Dermis microvascular lymphatic vessel endothelial cell (primary cell): ENCODE measurements around the gene KLHL5. TPM values are rescaled to one million over a fixed set of nuclear protein-coding genes. Genes with fewer than 3 reads are reported as not detected.
"Not testable (repeated sequence)": the region's sequence is repeated elsewhere in the genome, so short reads cannot be mapped to it uniquely, and the experiment has no call there.

Experiments
- DNase-seq, 2 donors: peaks; one replicate each; pipeline versions ENCODE4 v3.0.0 to v3.0.0-alpha.2; 2010; ENCODE audit warnings: low read depth in 2 of 2
- total RNA-seq: library from RNA; depleted of rRNA; stranded (reverse); fragments of >200 nt; gene quantifications from 2 replicates; pipeline ENCODE4 v1.2.1, GENCODE V29; 2014

The KLHL5 gene
- total RNA-seq, 1 donor from 2014 or later: 99.0 TPM

DNA sequence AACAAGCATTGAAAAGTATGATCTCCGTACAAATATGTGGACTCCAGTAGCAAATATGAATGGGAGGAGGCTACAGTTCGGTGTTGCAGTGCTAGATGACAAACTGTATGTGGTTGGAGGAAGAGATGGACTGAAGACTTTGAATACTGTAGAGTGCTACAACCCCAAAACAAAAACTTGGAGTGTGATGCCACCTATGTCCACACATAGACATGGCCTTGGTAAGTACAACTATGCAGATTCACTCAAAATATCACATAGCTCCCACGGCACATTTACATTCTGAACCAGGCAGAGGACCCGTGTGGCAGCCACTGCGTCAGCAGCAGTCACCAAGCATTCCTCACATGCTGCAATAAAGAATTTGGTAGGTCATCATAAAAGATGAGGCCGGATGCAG lies 41.3 kb downstream of the KLHL5 start:
- no peak for DNase-seq

DNA sequence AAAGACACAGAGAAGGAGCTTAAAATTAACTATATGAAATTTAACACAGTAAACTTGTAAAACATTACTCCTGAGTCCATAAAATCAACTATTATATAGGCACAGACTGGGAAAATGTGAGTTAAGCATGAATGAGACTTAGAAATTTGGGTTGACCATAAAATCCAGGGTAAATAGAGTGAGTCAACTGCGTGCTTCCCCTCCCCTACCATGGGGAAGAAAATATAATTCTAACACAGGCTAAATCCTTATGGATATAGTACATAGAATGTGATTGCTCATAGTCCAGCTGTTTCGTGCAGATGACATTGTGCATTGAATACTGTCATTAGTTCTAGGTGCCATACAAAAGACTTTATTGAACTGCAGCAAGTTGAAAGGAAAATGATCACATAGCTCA lies 42.2 kb downstream of the KLHL5 start:
- DNase-seq: no peak

DNA sequence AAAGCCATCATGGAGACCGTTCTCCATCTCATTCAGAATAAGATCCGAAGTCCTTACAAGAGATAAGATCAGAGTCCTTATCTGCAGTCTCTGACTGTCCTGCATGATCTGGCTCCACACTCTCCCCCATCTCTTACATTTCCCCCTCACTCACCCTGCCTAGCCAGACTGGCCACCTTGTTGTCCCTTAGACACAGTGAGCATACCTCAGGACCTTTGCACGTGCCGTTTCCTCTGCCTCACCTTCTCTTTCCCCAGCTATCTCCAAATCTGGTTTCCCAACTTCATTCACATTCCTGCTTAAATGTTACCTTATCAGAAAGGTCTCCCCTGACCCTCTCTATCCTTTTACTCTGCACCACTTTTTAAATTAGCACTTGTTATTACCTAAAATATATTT lies 44.0 kb downstream of the KLHL5 start:
- no peak for DNase-seq

DNA sequence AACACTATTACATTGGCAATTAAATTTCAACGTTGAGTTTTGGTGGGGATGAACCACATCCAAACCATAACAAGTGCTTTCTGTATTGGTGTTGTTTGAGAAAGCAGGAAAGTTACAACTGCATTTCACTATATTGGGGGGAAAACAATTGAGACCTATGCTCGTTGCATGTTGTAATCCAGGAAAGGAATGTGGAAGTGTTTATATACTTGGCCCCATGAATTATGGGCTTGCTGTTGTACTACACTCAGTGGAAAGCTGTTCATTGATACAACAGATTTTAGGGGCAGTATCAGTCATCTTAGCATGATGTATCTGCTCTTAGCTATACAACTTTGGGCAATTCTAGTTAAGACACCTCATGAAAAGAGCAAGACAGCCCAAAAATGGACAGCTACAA lies 52.4 kb downstream of the KLHL5 start:
- DNase-seq: no peak

DNA sequence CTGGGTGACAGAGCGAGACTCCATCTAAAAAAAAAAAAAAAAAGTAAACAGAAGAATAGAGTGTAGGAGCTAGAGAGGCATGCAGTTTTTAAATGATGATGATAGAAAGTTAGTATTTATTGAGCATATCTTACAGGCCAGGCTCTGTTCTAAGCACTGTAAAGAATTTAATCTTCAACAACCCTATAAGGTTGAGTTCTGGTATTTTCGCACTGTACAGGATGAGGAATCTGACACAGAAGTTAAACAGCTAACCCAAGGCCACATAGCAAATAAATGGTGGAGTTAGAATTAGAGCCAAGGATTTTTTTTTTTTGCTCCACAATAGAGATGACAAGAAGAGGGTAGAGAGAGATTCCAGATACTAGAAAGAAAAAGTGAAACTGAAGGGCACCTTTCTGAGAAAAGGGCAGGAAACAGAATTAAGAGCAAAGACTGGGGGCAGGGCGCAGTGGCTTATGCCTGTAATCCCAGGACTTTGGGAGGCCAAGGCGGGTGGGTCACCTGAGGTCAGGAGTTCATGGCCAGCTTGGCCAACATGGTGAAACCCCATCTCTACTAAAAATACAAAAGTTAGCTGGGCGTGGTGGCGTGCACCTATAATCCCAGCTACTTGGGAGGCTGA lies 56.1 kb downstream of the KLHL5 start:
- no peak for DNase-seq

DNA sequence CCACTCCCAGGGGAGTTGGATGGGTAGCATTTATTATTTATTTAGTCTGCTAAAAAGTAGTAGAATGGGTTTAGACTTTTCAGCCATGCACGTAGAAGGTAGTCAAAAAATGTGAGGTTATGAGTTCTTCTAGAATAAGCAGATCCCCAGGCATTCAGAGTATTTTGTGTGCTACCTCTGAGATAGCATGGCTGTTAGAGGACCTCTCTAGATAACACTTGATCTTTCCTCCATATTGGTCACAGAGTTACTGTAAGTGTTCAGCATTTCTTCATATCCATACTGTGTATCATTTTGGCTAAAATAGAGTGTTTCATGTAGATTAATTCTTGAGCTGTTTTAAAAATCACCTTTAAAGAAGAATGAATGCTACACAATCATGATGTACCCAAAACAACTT lies 58.4 kb downstream of the KLHL5 start:
- no peak for DNase-seq

DNA sequence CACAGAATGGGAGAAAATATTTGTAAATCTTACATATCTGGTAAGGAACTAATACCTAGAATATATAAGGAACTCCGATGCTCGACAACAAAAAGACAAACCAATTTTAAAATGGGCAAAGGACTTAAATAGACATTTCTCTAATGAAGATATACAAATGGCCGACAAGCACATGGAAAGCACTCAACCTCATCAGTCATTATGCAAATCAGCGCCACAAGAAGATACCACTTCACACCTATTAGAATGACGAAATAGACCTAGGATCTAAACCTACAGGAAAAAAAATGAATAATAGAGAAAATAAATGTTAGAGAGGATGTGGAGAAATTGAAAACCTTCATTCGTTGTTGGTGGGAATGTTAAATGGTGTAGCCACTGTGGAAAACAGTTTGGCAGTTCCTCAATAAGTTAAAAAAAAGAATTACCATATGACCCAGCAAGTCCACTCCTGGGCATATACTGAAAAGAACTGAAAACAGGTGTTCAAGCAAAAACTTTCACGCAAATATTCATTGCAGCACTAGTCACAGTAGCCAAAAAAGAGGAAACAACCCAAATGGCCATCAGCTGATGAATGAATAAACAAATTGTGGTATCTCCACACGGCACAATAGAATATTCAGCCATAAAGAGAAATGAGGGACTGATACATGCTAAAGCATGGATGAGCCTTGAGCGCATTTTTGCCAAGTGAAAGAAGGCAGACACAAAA lies 63.0 kb downstream of the KLHL5 start:
- no peak for DNase-seq

DNA sequence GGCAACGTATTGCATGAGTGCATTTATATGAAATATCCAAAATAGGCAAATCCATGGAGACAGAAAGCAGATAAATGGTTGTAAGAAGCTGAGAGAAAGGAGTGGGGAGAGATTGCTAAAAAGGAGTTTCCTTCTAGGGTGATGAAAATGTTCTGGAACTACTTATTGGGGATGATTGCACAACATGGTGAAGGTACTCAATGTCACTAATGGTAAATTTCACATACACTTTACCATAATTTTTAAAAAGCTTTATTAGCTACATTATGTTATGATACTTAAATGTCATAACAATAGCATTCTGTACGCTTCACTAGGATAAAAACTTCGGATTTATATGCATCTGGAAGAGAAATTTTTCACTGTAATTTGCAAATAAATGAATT lies 63.6 kb downstream of the KLHL5 start:
- DNase-seq: no peak

DNA sequence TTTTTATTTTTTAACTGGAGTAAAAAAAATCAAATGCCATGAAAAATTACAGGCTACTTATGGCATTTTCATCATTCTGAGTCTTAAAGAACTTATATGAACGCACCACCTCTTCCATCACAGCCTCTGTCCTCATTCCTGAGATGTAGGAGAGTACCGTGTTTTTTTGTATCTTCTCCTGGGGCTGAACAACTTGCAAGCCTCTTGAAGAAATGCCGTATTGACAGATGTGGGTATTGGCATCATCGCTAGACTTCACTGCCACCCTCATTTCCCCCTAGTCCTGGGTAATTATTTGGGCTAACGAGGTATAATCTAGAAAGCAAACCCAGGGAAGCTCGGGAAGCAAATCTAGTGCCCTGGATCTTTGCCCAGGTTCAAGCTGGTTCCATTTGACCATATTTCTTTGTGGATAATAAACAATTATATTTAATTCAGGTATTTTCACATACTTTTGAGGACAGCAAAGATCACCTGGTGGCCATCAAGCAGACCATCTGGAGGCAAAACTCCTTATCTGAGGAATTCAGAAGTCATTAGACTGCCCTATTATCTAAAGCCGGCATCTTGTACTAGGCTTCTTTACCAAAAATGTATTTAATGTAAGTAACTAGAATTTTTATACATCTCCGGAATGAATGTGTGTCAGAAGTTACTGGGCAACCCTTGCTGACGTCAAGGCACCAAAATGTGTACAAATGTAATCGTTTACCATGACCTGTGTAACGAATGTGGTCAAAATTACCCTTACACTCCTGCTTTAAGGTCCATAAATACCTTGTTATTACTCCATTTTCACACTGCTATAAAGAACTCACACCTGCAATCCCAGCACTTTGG lies 64.4 kb downstream of the KLHL5 start:
- DNase-seq: no peak

DNA sequence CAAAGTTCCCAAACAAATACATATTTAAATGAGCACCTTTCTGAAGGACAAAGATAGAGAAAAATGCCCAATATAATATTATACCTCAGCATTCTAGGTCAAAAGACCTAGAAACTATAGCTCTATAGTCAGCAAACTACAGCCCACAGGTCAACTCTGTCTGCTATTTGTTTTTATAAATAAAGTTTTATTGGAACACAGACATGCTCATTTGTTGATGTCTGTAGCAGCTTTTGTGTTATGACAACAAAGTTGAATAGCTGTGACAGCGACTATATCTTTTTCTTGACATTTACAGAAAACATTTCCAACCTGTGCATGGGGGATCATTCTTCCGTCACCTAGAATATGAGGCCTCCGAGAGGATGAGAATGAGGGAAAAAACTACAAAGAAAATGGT lies 71.6 kb downstream of the KLHL5 start:
- DNase-seq: no peak

DNA sequence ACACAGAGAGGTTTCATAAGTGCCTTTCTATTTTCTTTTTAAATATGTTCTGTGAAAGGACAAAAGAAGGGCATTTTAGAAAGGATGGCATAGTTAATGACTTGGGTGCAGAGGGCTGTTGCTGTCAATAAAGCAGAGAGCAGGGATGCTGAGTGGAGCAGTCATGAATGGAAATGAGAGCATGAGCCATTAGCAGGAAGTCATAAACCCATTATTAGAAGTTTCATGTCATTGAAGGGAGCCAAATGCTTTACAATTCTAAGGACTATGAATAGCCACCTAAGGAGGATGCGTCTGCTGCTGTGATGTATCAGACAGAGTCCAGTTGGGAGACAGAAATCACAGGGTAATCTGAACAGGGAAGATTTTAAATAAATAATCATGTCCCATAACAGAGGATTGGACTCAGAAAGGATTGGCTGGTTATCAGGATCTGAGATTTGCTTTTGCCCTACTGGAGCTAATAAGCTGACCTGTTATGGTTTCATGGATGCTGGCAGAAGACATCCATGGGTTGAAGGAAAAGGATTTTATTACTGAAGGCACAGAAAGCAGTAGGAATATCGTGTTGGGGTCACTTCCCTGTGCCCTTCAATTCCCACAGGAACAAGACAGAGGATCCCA lies 72.8 kb downstream of the KLHL5 start:
- DNase-seq: peak in 1 of 2 donors; percentile 2

DNA sequence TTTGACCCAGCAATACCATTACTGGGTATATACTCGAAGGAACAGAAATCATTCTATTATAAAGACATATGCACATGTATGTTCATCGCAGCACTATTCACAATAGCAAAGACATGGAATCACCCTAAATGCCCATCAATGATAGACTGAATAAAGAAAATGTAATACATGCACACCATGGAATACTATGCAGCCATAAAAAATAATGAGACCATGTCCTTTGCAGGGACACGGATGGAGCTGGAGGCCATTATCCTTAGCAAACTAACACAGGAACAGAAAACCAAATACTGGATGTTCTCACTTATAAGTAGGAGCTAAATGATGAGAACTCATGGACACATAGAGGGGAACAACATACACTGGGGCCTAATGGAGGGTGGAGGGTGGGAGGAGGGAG lies 76.2 kb downstream of the KLHL5 start:
- DNase-seq: not testable (repeated sequence)

DNA sequence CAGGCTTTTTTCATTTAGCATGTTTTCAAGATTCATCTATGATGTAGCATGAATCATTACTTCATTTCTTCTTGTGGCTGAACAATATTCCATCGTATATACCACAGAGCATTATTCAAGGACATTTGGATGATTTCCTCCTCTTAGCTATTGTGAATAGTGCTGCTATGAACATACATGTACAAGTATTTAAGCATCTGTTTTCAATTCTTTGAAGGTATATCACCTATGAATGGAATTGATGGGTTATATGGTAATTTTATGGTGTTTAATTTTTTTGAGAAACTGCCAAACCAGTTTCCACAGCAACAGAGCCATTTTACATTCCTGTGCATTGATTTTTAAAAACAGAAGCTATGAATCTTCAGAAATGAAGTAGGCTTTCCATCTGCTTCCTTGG lies 84.2 kb downstream of the KLHL5 start:
- DNase-seq: no peak

DNA sequence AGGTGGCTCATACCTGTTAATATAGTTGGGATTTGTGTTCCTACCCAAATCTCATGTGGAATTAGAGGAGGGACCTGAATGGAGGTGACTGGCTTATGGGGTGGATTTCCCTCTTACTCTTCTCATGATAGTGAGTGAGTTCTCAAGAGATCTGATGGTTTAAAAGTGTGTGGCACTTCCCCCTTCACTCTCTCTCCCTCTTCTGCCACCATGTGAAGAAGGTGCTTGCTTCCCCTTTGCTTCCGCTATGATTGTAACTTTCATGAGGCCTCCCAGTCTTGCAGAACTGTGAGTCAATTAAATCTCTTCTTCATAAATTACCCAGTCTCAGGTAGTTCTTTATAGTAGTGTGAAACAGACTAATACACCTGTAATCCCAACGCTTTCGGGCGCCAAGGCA lies 92.0 kb downstream of the KLHL5 start:
- no peak for DNase-seq

DNA sequence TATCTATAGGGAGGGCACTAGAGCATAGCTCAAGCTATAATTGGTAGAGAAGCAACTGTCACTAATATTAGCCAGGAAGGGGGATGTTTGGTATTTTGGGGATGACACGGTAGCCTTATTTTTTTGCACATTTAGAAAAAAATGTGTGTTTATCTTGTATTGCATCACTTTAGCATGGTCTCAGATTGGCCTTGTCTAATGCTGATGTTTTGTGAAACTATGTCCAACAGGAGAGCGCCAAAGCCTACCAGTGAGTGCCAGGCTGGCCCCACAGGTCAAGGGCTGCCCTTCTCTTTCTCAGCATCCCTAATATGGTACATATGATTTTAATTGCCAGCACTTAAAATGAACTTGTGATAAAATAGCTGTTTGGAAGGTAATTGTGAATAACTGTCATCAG lies 95.5 kb downstream of the KLHL5 start:
- no peak for DNase-seq

DNA sequence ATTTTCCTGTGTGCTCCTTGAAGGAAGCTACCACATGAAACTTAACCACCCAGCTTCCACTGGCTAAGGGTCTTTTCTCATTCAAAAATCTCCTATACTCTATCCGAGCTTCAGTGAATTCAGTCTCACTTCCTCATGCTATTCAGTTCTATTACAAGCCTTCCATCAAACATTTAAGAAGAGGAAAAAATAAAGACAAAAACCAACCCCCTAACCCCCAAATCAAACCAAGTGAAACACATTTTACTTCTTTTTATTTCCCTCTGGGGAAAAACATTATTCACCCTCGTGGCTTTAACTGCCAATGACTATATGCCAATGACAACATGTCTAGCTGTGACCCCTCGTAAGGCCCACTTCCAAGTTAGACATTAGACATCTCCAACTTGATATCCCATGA lies 104.1 kb downstream of the KLHL5 start:
- DNase-seq: no peak

DNA sequence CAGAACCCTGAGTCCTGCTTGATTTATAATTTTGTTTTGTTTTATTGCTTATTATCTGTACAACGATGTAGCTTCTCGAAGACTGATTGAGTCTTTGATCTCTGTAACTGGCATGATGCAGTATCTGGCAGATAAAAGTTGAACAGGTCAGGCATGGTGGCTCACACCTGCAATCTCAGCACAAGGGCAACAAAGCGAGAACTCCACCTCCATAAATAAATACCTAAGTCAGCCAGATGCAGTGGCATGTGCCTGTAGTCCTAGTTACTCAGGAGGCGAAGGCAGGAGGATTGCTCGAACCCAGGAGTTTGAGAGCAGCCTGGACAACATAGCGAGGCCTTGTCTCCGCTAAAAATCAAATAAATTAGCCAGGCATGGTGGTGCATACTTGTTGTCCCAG lies 104.6 kb downstream of the KLHL5 start:
- DNase-seq: no peak

DNA sequence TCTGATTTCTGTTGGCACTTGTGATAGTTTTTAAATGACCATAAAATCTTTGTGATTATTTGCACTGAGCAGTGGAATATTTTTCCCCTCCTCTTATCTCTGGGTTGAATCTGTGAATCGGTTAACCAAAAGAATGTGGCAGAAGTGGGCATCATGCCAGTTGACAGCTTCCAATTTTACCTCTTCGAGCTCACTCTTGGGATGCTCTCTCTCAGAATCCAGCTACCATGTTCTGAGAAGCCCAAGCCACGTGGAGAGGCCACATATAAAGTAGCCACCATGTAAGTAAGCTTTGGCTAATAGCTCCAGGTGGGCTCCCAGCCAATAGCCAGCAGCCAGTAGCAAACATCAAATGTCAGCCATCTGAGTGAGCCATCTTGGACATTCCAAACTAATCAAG lies 107.4 kb downstream of the KLHL5 start:
- no peak for DNase-seq

DNA sequence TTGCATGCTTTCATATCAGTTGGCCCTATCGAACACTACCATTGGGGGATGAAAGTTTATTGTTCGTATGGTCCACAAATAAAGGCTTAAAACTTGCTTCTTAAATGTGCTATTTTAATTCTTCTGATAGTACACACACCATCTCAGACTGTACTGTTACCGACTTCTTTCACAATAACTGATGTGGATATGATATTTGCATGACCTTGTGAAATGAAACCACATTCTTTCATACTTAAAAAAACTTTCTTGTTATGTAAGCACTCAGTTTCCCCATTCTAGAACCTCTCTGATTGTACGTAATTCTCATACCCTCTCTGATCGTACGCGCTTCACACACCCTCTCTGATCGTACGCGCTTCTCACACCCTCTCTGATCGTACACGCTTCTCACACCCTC lies 108.3 kb downstream of the KLHL5 start:
- DNase-seq: no peak
